Activated CD4-positive, alpha-beta T cell treated with anti-CD3 and anti-CD28 coated beads, Interleukin-2, amount 50 U/mL, for 1 hour (primary cell): ENCODE results near the gene RAB3D.
A peak's percentile ranks its signal among the peaks of the same experiment; 100 is the strongest.

Experiments
- DNase-seq: peaks from one replicate; pipeline ENCODE4 v3.0.0-alpha.2; 2020

RAB3D gene

DNA sequence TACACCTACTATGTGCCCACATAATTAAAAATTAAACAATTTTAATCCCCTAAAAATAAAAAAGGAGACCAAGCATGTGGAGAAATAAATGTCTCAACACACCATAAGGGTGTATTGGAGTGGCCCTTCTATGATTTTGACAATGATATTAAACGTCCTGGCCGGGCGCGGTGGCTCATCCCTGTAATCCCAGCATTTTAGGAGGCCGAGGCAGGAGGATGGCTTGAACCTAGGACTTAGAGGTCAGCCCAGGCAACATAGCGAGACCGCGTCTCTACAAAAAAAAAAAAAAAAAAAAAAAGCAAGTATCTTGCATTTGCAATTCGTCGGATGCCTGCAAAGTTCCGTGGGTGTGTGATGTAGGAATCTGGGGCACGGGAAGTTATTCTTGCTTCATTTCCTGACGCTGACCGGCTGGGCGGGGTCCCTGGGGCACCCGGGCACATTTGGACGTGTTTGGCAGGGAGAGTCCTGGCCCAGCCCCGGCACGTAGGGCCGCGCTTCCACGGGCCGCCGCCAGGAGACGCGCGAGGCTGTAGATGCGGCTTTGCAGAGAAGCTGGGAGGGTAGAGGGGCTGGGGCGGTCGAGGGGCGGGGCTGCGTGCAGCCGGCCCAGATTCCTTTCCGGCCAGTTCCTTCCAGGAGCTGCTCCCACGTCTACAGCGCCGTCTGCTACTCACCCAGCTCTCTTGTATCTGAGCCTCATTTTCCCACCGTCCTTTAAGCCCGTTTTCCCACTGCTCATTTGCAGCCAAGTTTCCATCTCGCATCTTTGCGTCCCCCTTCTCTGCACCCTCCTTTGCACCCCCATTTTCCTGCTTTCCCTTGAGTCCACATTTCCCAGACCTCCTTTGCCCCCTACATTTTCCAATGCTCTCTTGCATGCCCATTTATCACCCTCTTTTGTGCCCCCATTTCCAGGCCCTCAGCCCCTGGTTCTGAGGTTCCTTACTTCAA is 45.7 kb downstream of the RAB3D start:
- DNase-seq: peak; percentile 75

DNA sequence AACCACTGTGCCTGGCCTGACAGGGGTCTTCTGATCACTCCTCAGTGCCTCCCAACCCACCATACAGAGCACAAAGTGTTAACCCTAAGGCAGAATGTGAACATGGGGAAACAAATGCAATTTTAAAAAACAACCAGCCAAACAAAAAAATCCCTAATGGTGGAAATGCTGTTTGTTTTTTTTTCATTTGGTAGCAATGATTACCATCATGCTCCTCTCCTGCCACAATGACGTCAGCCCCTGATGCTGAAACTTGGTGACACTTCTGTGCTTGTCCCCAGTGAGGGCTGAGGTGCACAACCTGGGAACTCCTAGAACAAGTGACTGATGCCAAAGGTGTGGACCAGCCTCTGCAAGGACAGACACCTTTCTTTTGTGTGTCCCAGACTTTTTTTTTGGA is 47.5 kb downstream of the RAB3D start:
- no peak for DNase-seq

DNA sequence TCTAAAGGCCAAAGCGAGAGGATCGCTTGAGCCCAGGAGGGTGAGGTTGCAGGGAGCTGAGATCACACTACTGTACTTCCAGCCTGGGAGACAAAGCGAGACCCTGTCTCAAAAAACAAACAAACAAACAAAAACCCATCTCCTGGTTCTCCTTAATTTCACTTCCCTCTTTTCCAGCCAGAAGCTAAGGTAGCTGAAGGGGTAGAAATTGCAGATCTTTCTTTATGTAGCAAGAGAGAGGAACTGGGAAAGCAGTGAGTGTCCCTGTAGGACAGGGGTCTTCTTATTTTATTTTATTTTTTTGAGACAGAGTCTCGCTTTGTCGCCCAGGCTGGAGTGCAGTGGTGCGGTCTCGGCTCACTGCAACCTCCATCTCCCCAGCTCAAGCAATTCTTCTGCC is 48.0 kb downstream of the RAB3D start:
- no peak for DNase-seq

DNA sequence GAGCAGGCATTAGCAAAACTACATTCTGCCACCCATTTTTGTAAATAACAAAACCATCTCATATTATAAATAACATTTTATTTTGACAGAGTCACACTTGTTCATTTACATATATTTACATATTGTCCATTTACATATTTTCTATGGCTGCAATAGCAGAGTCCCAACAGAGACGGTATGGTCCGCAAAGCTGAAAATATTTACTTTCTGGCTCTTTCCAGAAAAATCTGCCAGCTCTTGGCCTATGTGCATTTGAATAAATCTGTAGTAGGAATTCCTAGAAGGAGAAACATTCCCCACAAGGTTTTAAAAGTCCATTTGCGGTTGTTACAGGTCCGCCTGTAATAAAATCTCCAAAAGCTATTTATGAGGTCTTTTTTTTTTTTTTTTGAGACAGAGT is 49.2 kb downstream of the RAB3D start:
- no peak for DNase-seq

DNA sequence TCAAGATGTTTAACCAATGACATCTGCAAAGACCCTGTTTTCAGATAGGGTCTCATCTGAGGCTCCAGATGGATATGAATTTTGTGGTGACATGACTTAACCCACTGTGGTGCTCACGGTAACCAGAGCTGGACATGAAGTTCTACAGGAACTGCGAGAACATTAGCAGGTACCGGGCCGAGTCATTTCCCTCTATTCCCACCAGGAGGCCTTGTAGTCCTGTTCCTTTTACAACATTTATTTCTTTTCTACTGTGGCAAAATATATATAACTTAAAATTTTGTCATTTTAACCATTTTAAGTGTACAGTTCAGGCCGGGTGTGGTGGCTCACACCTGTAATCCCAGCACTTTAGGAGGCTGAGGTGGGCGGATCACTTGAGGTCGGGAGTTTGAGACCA is 51.1 kb downstream of the RAB3D start:
- DNase-seq: no peak

DNA sequence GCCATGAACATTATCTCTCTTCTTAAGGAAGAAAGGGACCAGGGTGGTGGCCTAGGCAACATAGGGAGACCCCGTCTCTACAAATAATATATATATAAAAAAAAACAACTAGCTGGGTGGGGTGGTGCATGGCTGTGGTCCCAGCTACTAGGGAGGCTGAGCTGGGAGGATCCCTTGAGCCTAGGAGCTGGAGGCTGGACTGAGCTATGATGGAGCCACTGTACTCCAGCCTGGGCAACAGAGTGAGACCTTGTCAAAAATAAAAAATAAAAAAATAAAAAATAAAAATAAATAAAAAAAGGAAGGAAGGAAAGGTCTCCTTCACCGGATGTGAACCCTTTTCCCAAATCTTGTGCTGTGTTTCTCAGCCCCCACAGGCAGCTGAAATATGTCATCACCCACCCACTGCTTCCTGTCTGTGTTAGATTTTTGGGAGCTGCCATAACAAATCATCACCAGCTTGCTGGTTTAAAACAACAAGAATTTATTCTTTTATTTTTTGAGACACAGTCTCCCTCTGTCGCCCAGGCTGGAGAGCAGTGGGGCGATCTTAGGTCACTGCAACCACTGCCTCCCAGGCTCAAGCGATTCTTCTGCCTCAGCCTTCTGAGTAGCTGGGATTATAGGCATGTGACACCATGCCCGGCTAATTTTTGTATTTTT is 53.0 kb downstream of the RAB3D start:
- no peak for DNase-seq

DNA sequence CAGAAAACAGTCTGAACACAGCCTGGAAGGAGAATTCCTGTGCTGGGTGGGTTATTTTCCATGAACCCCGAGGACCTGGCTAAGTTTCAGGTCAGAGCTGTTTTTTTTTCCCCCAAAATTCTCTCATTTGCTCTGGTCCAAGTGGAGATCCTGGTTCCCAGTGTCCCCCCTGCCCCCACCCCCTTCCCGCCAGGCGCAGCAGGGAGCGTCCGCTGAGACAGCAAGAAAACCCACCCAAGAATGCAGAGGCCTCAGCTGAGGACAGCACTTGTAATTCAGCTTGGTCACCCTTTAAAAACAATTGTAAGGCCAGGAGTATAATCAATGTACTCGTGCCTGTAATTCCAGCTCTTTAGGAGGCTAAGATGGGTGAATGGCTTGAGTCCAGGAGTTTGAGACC is 54.9 kb downstream of the RAB3D start:
- no peak for DNase-seq

DNA sequence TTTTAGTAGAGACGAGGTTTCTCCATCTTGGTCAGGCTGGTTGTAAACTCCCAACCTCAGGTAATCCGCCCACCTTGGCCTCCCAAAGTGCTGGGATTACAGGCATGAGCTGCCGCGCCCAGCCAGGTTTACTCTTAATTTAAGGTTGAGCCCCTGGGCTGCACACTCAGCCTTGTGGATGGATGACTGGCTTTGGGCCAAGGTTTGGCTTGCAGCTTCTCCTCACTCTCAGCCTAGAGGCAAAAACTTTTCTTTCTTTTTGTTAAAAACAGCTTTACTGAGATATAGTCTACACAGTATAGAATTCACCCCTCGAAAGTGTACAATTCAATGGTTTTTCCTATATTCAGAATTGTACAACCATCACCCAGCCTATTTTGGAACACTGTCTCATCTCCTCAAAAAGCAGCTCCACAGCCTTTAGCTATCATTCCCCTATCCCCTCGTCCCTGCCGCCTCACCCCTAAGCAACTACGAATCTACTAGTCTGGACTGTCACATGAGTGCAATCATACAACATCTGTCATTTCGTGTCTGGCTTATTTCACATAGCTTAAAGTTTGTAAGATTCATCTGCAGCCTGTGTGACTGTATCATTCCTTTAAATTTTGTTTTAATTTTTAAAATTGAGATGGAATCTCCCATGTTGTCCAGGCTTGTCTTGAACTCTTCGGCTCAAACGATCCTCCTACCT is 58.0 kb downstream of the RAB3D start:
- DNase-seq: no peak

DNA sequence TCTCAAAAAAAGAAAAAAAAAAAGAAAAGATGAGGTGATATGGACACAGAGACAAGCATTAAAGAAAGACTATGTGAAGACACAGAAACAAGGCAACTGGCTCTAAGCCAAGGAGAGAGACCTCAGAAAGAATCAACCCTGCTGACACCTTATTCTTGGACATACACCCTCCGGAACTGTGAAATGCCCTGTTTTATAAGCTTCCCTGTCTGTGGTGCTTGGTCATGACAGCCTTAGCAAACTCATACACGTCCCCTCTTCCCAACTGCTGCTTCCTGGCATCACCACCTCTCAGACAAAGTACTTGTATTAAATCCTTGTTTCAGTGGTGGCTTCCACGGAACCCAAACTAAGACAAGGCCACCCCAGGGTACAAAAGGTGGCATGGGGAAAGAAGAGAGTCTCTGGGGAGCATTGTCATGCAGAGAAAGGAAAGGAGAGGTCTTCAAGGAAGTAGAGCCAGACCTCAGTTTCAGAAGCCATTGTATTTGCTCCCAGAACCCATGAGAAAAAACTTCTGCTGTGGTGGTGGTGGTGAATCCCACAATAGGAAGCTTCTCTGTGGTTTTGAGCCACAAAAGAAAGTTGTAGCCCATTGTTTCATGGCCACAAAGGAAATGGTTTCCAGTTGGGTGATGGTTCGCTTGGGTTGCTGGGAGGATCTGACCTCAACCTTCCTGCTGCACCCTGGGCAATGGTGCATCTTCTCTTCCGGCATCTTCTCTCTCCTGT is 59.8 kb downstream of the RAB3D start:
- peak; percentile 16 for DNase-seq

DNA sequence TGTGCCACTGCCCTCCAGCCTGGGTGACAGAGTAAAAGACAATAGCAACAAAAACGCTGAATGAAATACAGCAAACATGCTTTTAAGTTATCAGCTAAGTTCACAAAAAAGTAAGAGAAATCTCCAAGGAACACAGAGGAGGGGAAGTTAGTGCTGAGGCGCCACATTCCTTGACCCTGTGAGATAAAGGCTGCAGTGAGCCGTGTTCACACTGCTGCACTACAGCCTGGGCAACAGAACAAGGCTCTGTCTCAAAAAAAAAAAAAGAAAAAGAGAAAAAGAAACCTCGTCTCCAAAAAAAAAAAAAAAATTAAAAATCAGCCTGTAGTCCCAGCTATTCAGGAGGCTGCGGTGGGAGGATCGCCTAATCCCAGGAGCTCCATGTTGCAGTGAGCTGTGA is 60.8 kb downstream of the RAB3D start:
- DNase-seq: no peak

DNA sequence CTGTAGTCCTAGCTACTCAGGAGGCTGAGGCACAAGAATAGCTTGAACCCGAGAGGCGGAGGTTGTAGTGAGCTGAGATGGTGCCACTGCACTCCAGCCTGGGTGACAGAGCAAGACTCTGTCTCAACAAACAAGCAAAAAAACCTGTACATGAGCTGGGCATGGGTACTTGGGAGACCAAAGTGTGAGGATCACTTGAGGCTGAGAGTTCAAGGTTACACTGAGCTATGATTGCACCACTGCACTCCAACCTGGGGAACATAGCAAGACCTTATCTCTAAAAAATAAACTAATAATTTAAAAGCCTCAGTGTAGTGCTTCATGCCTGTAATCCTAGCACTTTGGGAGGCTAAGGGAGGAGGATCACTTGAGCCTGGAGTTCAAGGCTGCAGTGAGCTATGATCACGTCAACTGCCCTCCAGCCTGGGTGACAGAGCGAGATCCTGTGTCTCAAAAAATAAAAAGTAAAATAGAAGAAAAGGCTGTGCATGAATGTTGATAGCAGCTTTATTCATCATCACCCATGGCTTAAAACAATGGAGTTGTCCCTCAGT is 64.8 kb downstream of the RAB3D start:
- no peak for DNase-seq

DNA sequence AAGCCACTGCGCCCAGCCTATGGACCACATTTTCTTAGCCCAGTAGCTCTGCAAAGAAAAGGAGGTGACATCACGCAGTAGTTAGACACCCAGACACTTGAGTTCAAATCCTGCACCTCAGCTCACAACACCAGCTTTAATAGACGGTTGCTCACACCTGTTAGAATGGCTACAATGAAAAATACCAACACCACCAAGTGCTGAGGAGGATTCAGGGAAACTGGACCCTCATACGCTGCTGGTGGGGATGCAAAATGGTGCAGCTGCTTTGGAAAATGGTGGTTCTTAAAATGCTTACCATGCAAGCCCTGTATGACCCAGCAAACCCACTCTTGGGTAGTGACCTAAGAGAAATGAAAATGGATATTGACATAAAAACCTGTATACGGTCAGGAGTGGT is 65.5 kb downstream of the RAB3D start:
- DNase-seq: no peak

DNA sequence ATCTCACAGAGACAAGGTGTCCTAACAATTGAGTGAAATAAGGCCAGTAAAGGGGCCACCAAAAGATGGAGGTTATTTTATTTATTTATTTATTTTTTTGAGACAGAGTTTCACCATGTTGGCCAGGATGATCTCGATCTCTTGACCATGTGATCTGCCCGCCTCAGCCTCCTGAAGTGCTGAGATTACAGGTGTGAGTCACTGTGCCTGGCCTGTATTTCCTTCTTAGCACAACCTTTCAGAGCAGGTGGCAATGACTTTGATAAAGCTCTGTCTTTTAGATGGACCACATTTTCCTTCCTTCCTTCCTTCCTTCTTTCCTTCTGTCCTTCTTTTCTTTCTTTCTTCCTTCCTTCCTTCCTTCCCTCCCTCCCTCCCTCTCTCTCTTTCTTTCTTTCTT is 66.2 kb downstream of the RAB3D start:
- no peak for DNase-seq
